GM10248 (cell line): ENCODE data around the gene GPR31.

Experiments
- CTCF ChIA-PET: fragments of 300-600 bp; sonication (Branson Sonifier 250); formaldehyde crosslinking; extraction: SDS; loops from one replicate; lab custom pipeline; 2021; ENCODE audit warnings: antibody characterized with exemption; lab: Yijun Ruan, JAX
- POLR2A ChIA-PET: fragments of 350-650 bp; sonication (Branson Sonifier 250); formaldehyde crosslinking; extraction: SDS; loops from one replicate; lab custom pipeline; 2020; ENCODE audit warnings: antibody characterized with exemption; lab: Yijun Ruan, JAX
- DNase-seq: peaks from one replicate; pipeline ENCODE4 v3.0.0; 2012; ENCODE audit errors: extremely low spot score
- CTCF ChIP-seq: IDR thresholded peaks from 2 replicates; pipeline ENCODE4 v1.5.1; 2012; ENCODE audit warnings: mild to moderate bottlenecking, low read depth; ENCODE audit errors: extremely low read depth, missing control alignments, control extremely low read depth

Gene GPR31

GRCh38 chr6:167108278-167108677, 49.5 kb downstream of the GPR31 start:
- ChIA-PET POLR2A (no interaction called here), CTCF (interaction anchor here (1.1 to 1.7 kb wide), 3 partner anchors 13 to 19 kb away, joined by 3 to 5 read pairs (median 3); no protein-coding TSS in a partner anchor)

GRCh38 chr6:167107787-167108186, 50.0 kb downstream of the GPR31 start:
- POLR2A ChIA-PET: no interaction called here
- TF ChIP-seq CTCF: no peak
- no peak for DNase-seq
- CTCF ChIA-PET: interaction anchor here (1.1 to 1.7 kb wide), 3 partner anchors 12 to 18 kb away, joined by 3 to 5 read pairs (median 3); no protein-coding TSS in a partner anchor

More at GRCh38 chr6:167108278-167108677, 49.5 kb downstream of the GPR31 start:
- no peak for DNase-seq
- TF ChIP-seq CTCF: no peak

- ChIA-PET CTCF (interaction anchor here (0.8 to 1.6 kb wide), 5 partner anchors 10 to 332 kb away, joined by 3 to 5 read pairs (median 3); no protein-coding TSS in a partner anchor), POLR2A (no interaction called here)
- TF ChIP-seq CTCF: no peak
- DNase-seq: no peak
These were observed 51.4 kb downstream of the GPR31 start for GRCh38 chr6:167106406-167106805.
